NCI-H2029 (cell line): ENCODE results near the gene DYRK1A.

ENCODE experiments used
- DNase-seq: peaks from one replicate; lab custom pipeline; 2025; lab: John Stamatoyannopoulos, UW

Gene DYRK1A

GRCh38 chr21:37365517-37366481 lies 774 bp upstream of the DYRK1A start:
- DNase-seq: peak; percentile 63

- no peak for DNase-seq
Observed at GRCh38 chr21:37367336-37367702, 746 bp downstream of the DYRK1A start.

DNA sequence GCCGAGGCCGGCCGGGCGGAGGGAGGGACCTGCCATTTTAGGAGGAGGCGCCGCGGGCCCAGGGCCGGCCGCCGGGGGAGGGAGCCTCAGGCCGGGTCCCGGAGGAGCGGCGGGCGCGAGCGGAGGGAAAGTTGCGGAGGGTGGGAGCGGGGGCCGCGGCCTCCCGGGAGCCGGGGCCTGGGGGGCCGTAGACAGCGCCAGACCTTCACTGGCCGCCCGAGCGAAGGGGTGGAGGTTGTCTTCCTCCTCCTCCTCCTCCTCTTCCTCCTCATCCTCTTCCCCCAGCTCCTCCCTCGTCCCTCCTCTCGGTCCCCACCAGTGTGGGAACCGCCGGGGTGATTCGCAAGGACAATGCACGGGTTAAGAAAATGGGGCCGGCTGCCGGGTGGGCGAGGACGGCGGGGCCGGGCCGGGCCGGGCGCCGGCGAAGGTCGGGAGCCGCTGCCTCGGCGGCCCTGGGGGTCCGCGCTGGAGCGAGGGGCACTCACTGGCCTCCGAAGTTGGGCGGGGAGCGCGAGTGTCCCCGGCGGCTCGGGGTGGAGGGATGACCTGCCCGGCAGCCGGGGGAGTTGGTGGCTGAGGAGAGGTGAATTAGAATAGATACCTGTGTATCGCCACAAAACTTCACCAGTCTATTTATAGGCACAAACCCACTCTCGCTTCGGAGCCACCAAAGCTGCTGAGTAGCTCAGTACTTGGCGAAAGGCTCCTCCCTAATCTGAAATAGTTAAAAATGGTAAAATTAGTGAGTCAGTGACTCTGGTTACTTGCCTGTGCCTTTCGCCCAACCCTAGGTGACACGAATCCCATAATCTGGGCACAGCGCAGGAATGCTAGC lies 1.3 kb downstream of the DYRK1A start:
- DNase-seq: peak; percentile 12

GRCh38 chr21:37368541-37369279 lies 2.1 kb downstream of the DYRK1A start:
- no peak for DNase-seq

- DNase-seq: no peak
Observed at GRCh38 chr21:37369307-37369854, 2.8 kb downstream of the DYRK1A start.

- DNase-seq: no peak
Observed at GRCh38 chr21:37370152-37371040, 3.8 kb downstream of the DYRK1A start.

GRCh38 chr21:37371041-37371397 lies 4.4 kb downstream of the DYRK1A start:
- DNase-seq: no peak

- no peak for DNase-seq
Observed at GRCh38 chr21:37372127-37372731, 5.7 kb downstream of the DYRK1A start.

DNA sequence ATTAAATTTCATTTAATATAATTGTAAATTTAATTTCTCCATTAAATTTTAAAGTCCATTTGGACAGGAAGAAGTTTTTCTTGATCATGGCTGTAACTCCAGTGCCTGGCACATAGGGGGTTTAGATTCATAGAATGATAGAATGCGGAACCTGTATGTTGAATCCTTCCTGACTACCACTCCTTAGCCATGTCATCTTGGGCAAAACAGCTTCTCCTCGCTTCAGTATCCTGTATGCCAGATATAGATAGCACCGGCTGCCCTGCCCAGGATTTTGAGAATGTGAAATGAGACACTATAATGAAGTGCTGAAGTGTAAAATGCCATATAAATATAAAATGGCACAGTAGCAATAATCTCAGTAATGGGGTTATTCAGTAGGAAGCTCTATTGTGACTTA lies 6.4 kb downstream of the DYRK1A start:
- no peak for DNase-seq

DNA sequence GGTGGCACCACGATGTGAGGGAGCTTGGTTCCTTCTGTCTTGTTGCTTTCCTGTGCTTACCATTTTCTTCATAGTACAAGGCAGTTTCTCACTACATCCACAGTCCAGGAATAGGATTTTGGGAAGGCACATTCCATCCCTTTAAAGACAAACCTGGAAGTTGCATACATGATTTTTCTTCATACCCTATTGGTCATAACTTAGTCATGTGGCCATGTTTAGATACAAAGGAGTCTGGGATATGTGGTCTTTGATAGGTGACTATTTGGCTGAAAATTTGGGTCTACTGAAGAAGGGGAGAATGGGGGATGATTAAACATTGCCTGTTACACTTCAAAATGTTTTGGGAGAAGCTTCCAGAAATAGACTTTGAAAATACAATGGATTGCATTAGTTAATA lies 7.0 kb downstream of the DYRK1A start:
- DNase-seq: no peak

DNA sequence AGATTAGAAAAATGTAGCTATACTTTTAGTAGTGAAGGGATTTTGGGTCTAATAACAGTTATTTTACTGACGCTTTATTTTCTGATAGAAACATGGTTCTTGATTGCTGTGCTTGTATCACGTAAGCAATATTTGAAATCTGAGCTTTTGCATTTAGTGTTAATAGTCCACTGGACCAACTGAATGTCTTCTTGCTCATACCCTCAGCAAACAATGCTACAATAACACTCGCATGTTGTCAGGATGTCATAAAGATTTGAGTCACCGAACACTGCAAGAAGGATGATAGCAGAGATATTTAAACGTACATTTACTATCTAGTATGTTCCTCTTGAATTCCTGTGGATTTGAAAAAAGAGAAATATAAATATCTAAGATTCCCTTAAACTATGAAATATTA lies 7.5 kb downstream of the DYRK1A start:
- DNase-seq: no peak

- peak; percentile 68 for DNase-seq
Observed at GRCh38 chr21:37375866-37376574, 9.4 kb downstream of the DYRK1A start.

- DNase-seq: no peak
Observed at GRCh38 chr21:37378700-37379139, 12.1 kb downstream of the DYRK1A start.

- peak; percentile 59 for DNase-seq
Observed at GRCh38 chr21:37380349-37381323, 14.1 kb downstream of the DYRK1A start.

- DNase-seq: no peak
Observed at GRCh38 chr21:37381883-37382585, 15.5 kb downstream of the DYRK1A start.

- no peak for DNase-seq
Observed at GRCh38 chr21:37383086-37383485, 16.5 kb downstream of the DYRK1A start.

DNA sequence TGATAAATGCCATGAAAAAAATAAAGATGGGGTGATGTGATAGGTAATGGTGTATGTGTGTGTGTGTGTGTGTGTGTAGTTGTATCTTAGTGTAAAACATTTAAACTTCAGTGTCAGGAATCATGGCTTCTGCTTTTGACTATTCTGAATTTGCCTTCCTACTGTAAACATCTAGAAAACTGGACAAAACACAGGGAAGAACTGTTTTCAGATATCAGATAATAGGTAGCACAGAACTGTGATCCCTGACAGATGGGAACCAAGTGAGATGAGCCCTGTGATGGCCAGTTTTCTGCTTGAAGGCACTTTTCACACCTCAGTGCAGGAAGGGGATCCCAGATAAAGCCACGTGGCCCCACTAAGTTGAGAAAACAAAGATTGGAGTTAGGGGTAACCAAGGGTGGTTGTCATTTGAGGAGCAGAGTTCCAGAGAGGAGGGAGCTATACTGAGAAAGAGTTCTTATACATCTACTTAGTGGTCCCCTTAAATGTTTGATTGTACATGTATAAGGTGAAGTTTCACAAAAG lies 17.3 kb downstream of the DYRK1A start:
- DNase-seq: no peak

DNA sequence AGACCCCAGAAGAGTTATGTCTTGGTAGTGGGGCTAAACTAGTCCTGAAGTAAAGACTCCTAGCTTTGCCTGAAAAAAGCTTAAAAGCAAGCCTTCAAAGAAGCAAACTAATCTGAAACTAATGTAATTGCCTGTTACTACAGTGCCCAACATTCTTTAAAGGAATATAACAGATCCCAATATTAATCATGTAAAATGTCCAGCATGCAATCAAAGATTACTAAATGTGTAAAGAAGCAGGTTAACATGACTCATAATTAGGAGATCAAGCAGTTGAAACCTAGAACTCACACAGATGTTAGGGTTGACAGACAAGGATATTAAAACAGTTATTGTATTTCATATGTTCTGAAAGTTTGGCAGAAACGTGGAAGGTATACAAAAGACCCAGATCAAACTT lies 17.8 kb downstream of the DYRK1A start:
- DNase-seq: no peak
